ENCODE measurements around the gene FHOD3.

Gene FHOD3

DNA sequence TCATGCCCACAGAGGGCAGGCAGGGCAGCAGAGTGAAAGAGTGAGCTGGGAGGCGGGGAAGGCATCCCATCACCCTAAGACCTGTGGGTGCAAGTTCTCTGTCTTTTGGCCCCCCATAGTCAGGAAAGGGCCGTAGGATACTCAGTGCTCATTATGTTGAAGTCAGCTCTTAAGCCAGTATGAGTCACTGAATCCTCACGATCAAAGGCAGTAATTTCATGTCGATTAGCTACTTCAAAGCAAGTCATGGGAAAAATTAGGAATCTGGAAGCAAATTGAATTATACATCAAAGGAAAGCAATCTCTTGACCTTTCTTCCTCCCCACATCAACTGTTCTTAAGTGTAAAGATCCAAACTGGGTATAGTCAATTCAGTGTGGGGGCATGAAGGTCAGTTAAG is 178.9 kb downstream of the FHOD3 start:
- no peak overlapping the region for H3K4me3 ChIP-seq (ENCODE audit: low read depth, low read length)
- TF ChIP-seq, protein P1, sequence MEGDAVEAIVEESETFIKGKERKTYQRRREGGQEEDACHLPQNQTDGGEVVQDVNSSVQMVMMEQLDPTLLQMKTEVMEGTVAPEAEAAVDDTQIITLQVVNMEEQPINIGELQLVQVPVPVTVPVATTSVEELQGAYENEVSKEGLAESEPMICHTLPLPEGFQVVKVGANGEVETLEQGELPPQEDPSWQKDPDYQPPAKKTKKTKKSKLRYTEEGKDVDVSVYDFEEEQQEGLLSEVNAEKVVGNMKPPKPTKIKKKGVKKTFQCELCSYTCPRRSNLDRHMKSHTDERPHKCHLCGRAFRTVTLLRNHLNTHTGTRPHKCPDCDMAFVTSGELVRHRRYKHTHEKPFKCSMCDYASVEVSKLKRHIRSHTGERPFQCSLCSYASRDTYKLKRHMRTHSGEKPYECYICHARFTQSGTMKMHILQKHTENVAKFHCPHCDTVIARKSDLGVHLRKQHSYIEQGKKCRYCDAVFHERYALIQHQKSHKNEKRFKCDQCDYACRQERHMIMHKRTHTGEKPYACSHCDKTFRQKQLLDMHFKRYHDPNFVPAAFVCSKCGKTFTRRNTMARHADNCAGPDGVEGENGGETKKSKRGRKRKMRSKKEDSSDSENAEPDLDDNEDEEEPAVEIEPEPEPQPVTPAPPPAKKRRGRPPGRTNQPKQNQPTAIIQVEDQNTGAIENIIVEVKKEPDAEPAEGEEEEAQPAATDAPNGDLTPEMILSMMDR (IDR thresholded peaks at IDR 0.05; ENCODE audit: borderline replicate concordance, insufficient read depth, low read depth, low read length): no peak

DNA sequence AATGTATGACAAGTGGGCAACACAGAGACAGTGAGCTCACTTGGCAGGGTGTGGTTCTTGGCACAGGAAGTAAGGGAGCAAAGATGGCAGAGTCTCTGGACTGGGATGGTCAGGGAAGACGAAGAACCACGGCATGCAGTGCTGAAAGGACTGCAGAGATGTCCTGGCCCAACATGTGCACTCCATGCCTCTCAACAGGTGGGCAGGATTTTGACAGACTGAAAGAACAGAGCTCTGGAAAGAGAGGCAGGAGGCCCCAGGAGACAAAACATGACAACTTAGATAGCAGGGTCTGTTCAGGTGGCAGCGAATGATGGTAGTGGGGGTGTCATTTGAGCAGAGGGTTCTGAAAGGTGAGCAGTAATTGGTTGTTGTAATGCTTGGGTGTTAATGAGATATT is 180.3 kb downstream of the FHOD3 start:
- TF ChIP-seq, protein P1 (IDR thresholded peaks at IDR 0.05; ENCODE audit: borderline replicate concordance, insufficient read depth, low read depth, low read length): no peak
- no peak overlapping the region for H3K4me3 ChIP-seq (ENCODE audit: low read depth, low read length)

DNA sequence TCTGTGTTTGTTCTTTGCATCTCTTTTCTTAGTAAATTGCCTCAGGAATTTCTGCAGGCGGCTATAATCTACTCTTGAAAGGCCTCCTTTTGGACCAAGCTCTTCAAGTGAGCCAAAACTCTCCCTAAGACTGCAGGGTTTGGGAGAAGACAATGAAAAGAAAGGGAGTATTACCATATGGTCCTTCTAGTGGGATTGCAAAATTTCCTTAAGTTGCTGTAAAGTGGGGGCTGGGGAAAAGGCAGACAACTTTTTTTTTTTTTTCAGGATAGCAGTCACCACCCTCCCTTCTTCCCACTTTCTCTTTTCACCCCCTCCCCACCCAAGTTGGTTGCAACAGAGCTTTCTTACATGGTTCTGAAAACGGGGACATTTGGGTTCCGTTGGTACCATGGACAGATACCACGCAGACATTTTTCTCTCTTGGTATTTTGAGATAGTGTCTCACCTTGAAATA is 183.7 kb downstream of the FHOD3 start:
- TF ChIP-seq, protein P1 (IDR thresholded peaks at IDR 0.05; ENCODE audit: borderline replicate concordance, insufficient read depth, low read depth, low read length): no peak
- H3K4me3 ChIP-seq (ENCODE audit: low read depth, low read length): no peak overlapping the region

GRCh38 chr18:36481935-36482334 is 184.4 kb downstream of the FHOD3 start:
- TF ChIP-seq, protein P1 (IDR thresholded peaks at IDR 0.05; ENCODE audit: borderline replicate concordance, insufficient read depth, low read depth, low read length): no peak
- H3K4me3 ChIP-seq (ENCODE audit: low read depth, low read length): no peak overlapping the region

GRCh38 chr18:36484591-36484990 is 187.1 kb downstream of the FHOD3 start:
- no peak overlapping the region for H3K4me3 ChIP-seq (ENCODE audit: low read depth, low read length)
- TF ChIP-seq, protein P1 (IDR thresholded peaks at IDR 0.05; ENCODE audit: borderline replicate concordance, insufficient read depth, low read depth, low read length): no peak

GRCh38 chr18:36485772-36486171 is 188.3 kb downstream of the FHOD3 start:
- no peak overlapping the region for H3K4me3 ChIP-seq (ENCODE audit: low read depth, low read length)
- TF ChIP-seq, protein P1 (IDR thresholded peaks at IDR 0.05; ENCODE audit: borderline replicate concordance, insufficient read depth, low read depth, low read length): no peak

GRCh38 chr18:36488131-36488530 is 190.6 kb downstream of the FHOD3 start:
- no peak overlapping the region for H3K4me3 ChIP-seq (ENCODE audit: low read depth, low read length)
- TF ChIP-seq, protein P1 (IDR thresholded peaks at IDR 0.05; ENCODE audit: borderline replicate concordance, insufficient read depth, low read depth, low read length): no peak

Data from GM12875 (cell line).